Measurements from ENCODE around the gene CDKAL1. TPM values are rescaled to one million over a fixed set of nuclear protein-coding genes. Genes with fewer than 3 reads are reported as not detected.
"Not testable (repeated sequence)": the region's sequence is repeated elsewhere in the genome, so short reads cannot be mapped to it uniquely, and the experiment has no call there.

The CDKAL1 gene
- total and polyA plus RNA-seq, 2 donors: 5.8 to 44.1 TPM

- H3K4me1 ChIP-seq (ENCODE audit: insufficient read depth); H3K27ac ChIP-seq (ENCODE audit: low read depth); DNase-seq (ENCODE audit: extremely low spot score); H3K4me3 ChIP-seq (ENCODE audit: low read depth, low read length); H3K36me3 ChIP-seq (ENCODE audit: insufficient read depth): not testable (repeated sequence)
- 94% methylated on average over 3 of the region's 3 CpGs for WGBS
Measured at GRCh38 chr6:20617537-20617936, 83.3 kb downstream of the CDKAL1 start.

- no peak for DNase-seq (ENCODE audit: extremely low spot score)
- 90% methylated on average over 2 of the region's 2 CpGs for WGBS
- H3K4me1 ChIP-seq (ENCODE audit: insufficient read depth): no peaks in the 10 kb centered on the region
- H3K4me3 ChIP-seq (ENCODE audit: low read depth, low read length): no peak overlapping the region
- H3K27ac ChIP-seq (ENCODE audit: low read depth): no peak overlapping the region
- H3K36me3 ChIP-seq (ENCODE audit: insufficient read depth): peaks cover 2% of the 10 kb centered on the region
Measured at GRCh38 chr6:20620043-20620442, 85.8 kb downstream of the CDKAL1 start.

- no peak overlapping the region for H3K27ac ChIP-seq (ENCODE audit: low read depth)
- H3K4me1 ChIP-seq (ENCODE audit: insufficient read depth): no peaks in the 10 kb centered on the region
- no peak for DNase-seq (ENCODE audit: extremely low spot score)
- H3K4me3 ChIP-seq (ENCODE audit: low read depth, low read length): no peak overlapping the region
- H3K36me3 ChIP-seq (ENCODE audit: insufficient read depth): peaks cover 2% of the 10 kb centered on the region
Measured at GRCh38 chr6:20623761-20624160, 89.5 kb downstream of the CDKAL1 start.

- peaks cover 2% of the 10 kb centered on the region for H3K36me3 ChIP-seq (ENCODE audit: insufficient read depth)
- no peak overlapping the region for H3K4me3 ChIP-seq (ENCODE audit: low read depth, low read length)
- no peaks in the 10 kb centered on the region for H3K4me1 ChIP-seq (ENCODE audit: insufficient read depth)
- DNase-seq (ENCODE audit: extremely low spot score): no peak
- H3K27ac ChIP-seq (ENCODE audit: low read depth): no peak overlapping the region
Measured at GRCh38 chr6:20626165-20626564, 91.9 kb downstream of the CDKAL1 start.

- DNase-seq (ENCODE audit: extremely low spot score): no peak
- Histone ChIP-seq H3K4me3 (ENCODE audit: low read depth, low read length) (no peak overlapping the region), H3K27ac (ENCODE audit: low read depth) (no peak overlapping the region), H3K36me3 (ENCODE audit: insufficient read depth) (no peaks in the 10 kb centered on the region), H3K4me1 (ENCODE audit: insufficient read depth) (no peaks in the 10 kb centered on the region)
- WGBS: 100% methylated on average over 1 of the region's 1 CpG
Measured at GRCh38 chr6:20629509-20629908, 95.3 kb downstream of the CDKAL1 start.

GRCh38 chr6:20630136-20630535, 95.9 kb downstream of the CDKAL1 start:
- Histone ChIP-seq H3K27ac (ENCODE audit: low read depth) (no peak overlapping the region), H3K4me1 (ENCODE audit: insufficient read depth) (no peaks in the 10 kb centered on the region), H3K4me3 (ENCODE audit: low read depth, low read length) (no peak overlapping the region), H3K36me3 (ENCODE audit: insufficient read depth) (no peaks in the 10 kb centered on the region)
- WGBS: 97% methylated on average over 3 of the region's 3 CpGs
- DNase-seq (ENCODE audit: extremely low spot score): no peak

GRCh38 chr6:20630617-20631548, 96.6 kb downstream of the CDKAL1 start:
- no peak for DNase-seq (ENCODE audit: extremely low spot score)
- H3K4me3 ChIP-seq (ENCODE audit: low read depth, low read length): no peak overlapping the region
- no peaks in the 10 kb centered on the region for H3K4me1 ChIP-seq (ENCODE audit: insufficient read depth)
- WGBS: 83% methylated on average over 3 of the region's 3 CpGs
- H3K27ac ChIP-seq (ENCODE audit: low read depth): no peak overlapping the region
- H3K36me3 ChIP-seq (ENCODE audit: insufficient read depth): no peaks in the 10 kb centered on the region

GRCh38 chr6:20631549-20631924, 97.3 kb downstream of the CDKAL1 start:
- WGBS: 59% methylated on average over 2 of the region's 2 CpGs
- H3K27ac ChIP-seq (ENCODE audit: low read depth): no peak overlapping the region
- no peak for DNase-seq (ENCODE audit: extremely low spot score)
- H3K36me3 ChIP-seq (ENCODE audit: insufficient read depth): no peaks in the 10 kb centered on the region
- H3K4me1 ChIP-seq (ENCODE audit: insufficient read depth): no peaks in the 10 kb centered on the region
- no peak overlapping the region for H3K4me3 ChIP-seq (ENCODE audit: low read depth, low read length)

GRCh38 chr6:20632696-20633095, 98.4 kb downstream of the CDKAL1 start:
- DNase-seq (ENCODE audit: extremely low spot score): no peak
- no peak overlapping the region for H3K27ac ChIP-seq (ENCODE audit: low read depth)
- no peaks in the 10 kb centered on the region for H3K4me1 ChIP-seq (ENCODE audit: insufficient read depth)
- 91% methylated on average over 4 of the region's 4 CpGs for WGBS
- H3K4me3 ChIP-seq (ENCODE audit: low read depth, low read length): no peak overlapping the region
- no peaks in the 10 kb centered on the region for H3K36me3 ChIP-seq (ENCODE audit: insufficient read depth)

GRCh38 chr6:20633566-20634340, 99.5 kb downstream of the CDKAL1 start:
- Histone ChIP-seq H3K4me3 (ENCODE audit: low read depth, low read length) (no peak overlapping the region), H3K27ac (ENCODE audit: low read depth) (no peak overlapping the region), H3K36me3 (ENCODE audit: insufficient read depth) (no peaks in the 10 kb centered on the region), H3K4me1 (ENCODE audit: insufficient read depth) (no peaks in the 10 kb centered on the region)
- 62% methylated on average over 2 of the region's 2 CpGs for WGBS
- DNase-seq (ENCODE audit: extremely low spot score): no peak

- no peaks in the 10 kb centered on the region for H3K36me3 ChIP-seq (ENCODE audit: insufficient read depth)
- H3K4me3 ChIP-seq (ENCODE audit: low read depth, low read length): no peak overlapping the region
- no peak overlapping the region for H3K27ac ChIP-seq (ENCODE audit: low read depth)
- DNase-seq (ENCODE audit: extremely low spot score): no peak
- 80% methylated on average over 4 of the region's 4 CpGs for WGBS
- no peaks in the 10 kb centered on the region for H3K4me1 ChIP-seq (ENCODE audit: insufficient read depth)
Measured at GRCh38 chr6:20639161-20639560, 104.9 kb downstream of the CDKAL1 start.

GRCh38 chr6:20640181-20640580, 105.9 kb downstream of the CDKAL1 start:
- Histone ChIP-seq H3K4me1 (ENCODE audit: insufficient read depth) (no peaks in the 10 kb centered on the region), H3K36me3 (ENCODE audit: insufficient read depth) (no peaks in the 10 kb centered on the region), H3K4me3 (ENCODE audit: low read depth, low read length) (no peak overlapping the region), H3K27ac (ENCODE audit: low read depth) (no peak overlapping the region)
- whole genome bisulfite sequencing: 93% methylated on average over 2 of the region's 2 CpGs
- no peak for DNase-seq (ENCODE audit: extremely low spot score)

GRCh38 chr6:20642441-20642840, 108.2 kb downstream of the CDKAL1 start:
- WGBS: 91% methylated on average over 4 of the region's 4 CpGs

More at GRCh38 chr6:20642441-20642840, 108.2 kb downstream of the CDKAL1 start:
- no peak overlapping the region for H3K27ac ChIP-seq (ENCODE audit: low read depth)
- peaks cover 1% of the 10 kb centered on the region for H3K36me3 ChIP-seq (ENCODE audit: insufficient read depth)
- no peak overlapping the region for H3K4me3 ChIP-seq (ENCODE audit: low read depth, low read length)
- no peaks in the 10 kb centered on the region for H3K4me1 ChIP-seq (ENCODE audit: insufficient read depth)
- DNase-seq (ENCODE audit: extremely low spot score): no peak
